Panc1 (cell line): ENCODE data around the gene FAM200B.

ENCODE experiments used
- SIN3A ChIP-seq: IDR thresholded peaks from 2 replicates; pipeline ENCODE4 v1.6.1; 2012; ENCODE audit warnings: low read depth, mild to moderate bottlenecking, low read length, moderate library complexity, borderline replicate concordance; ENCODE audit not compliant: insufficient read depth
- TF ChIP-seq, protein P1 (sequence below): fragments of 450-650 bp; IDR thresholded peaks from 2 replicates; pipeline ENCODE4 v1.5.1; 2017; ENCODE audit warnings: mild to moderate bottlenecking

DNA sequence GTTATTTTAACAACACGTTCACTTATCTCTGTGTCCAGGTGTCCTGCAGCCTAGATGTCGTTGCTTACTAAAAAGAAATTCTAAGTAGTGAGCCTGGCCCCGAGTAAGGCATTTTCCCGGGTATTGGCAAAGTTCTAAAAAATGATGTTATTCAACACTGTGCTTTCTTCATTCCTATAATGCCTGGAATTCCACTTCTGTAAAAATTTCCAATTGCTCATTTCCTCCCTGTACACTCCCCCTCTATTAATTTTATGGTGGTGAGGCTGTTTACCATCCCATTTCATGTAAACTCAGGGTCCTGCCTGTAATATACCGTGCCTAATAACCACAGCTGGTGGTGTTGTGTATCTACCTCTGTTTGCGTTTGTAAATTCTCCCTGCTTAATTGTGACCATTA lies 35.5 kb downstream of the FAM200B start:
- TF ChIP-seq SIN3A: no peak
- TF ChIP-seq, protein P1, sequence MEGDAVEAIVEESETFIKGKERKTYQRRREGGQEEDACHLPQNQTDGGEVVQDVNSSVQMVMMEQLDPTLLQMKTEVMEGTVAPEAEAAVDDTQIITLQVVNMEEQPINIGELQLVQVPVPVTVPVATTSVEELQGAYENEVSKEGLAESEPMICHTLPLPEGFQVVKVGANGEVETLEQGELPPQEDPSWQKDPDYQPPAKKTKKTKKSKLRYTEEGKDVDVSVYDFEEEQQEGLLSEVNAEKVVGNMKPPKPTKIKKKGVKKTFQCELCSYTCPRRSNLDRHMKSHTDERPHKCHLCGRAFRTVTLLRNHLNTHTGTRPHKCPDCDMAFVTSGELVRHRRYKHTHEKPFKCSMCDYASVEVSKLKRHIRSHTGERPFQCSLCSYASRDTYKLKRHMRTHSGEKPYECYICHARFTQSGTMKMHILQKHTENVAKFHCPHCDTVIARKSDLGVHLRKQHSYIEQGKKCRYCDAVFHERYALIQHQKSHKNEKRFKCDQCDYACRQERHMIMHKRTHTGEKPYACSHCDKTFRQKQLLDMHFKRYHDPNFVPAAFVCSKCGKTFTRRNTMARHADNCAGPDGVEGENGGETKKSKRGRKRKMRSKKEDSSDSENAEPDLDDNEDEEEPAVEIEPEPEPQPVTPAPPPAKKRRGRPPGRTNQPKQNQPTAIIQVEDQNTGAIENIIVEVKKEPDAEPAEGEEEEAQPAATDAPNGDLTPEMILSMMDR: no peak
